ENCODE data around the gene ELN.

Gene ELN

GRCh38 chr7:74064696-74065095 is 36.7 kb downstream of the ELN start:
- Histone ChIP-seq H4K5ac (ENCODE audit: low read length) (no peak overlapping the region), H3K36me3 (ENCODE audit: control insufficient read depth, insufficient read depth, low read length) (no peaks in the 10 kb centered on the region), H3K56ac (ENCODE audit: low read length) (no peak overlapping the region), H3K4me3 (ENCODE audit: low read length) (no peak overlapping the region), H3K27ac (ENCODE audit: low read depth, low read length) (no peak overlapping the region), H2AK5ac (ENCODE audit: low read length) (no peak overlapping the region), H3K79me2 (ENCODE audit: control insufficient read depth, insufficient read depth, low read length) (no peaks in the 10 kb centered on the region), H2BK15ac (replicated peaks; ENCODE audit: low read depth) (no peak overlapping the region), H2BK5ac (ENCODE audit: low read length) (no peak overlapping the region), H3K4me2 (ENCODE audit: low read length) (no peak overlapping the region), H3K23ac (ENCODE audit: low read length) (no peak overlapping the region), H3K79me1 (ENCODE audit: low read length) (no peaks in the 10 kb centered on the region), H2BK120ac (ENCODE audit: low read depth, low read length) (no peak overlapping the region), H3K4me1 (ENCODE audit: control insufficient read depth, low read depth, low read length) (no peaks in the 10 kb centered on the region), H3K9ac (ENCODE audit: low read length) (no peak overlapping the region), H3K18ac (ENCODE audit: low read length) (no peak overlapping the region), H4K8ac (ENCODE audit: low read depth, low read length) (no peak overlapping the region), H3K27me3 (ENCODE audit: insufficient read depth, low read length, poor library complexity) (no peaks in the 10 kb centered on the region), H3K4ac (ENCODE audit: low read depth, low read length) (no peak overlapping the region)
- DNase-seq, result no peak
- no CpG with 5 or more reads among the region's 4 CpGs for WGBS (ENCODE audit: extremely low coverage, insufficient coverage, low lambda C conversion rate)

- Histone ChIP-seq H2BK5ac (ENCODE audit: low read length) (no peak overlapping the region), H3K56ac (ENCODE audit: low read length) (no peak overlapping the region), H3K4me3 (ENCODE audit: low read length) (no peak overlapping the region), H2BK15ac (replicated peaks; ENCODE audit: low read depth) (no peak overlapping the region), H4K8ac (ENCODE audit: low read depth, low read length) (no peak overlapping the region), H3K36me3 (ENCODE audit: control insufficient read depth, insufficient read depth, low read length) (no peaks in the 10 kb centered on the region), H3K79me2 (ENCODE audit: control insufficient read depth, insufficient read depth, low read length) (no peaks in the 10 kb centered on the region), H3K27me3 (ENCODE audit: insufficient read depth, low read length, poor library complexity) (no peaks in the 10 kb centered on the region), H4K5ac (ENCODE audit: low read length) (no peak overlapping the region), H2AK5ac (ENCODE audit: low read length) (no peak overlapping the region), H3K4me1 (ENCODE audit: control insufficient read depth, low read depth, low read length) (no peaks in the 10 kb centered on the region), H3K4ac (ENCODE audit: low read depth, low read length) (no peak overlapping the region), H3K79me1 (ENCODE audit: low read length) (no peaks in the 10 kb centered on the region), H3K4me2 (ENCODE audit: low read length) (no peak overlapping the region), H3K18ac (ENCODE audit: low read length) (no peak overlapping the region), H3K27ac (ENCODE audit: low read depth, low read length) (no peak overlapping the region), H2BK120ac (ENCODE audit: low read depth, low read length) (no peak overlapping the region), H3K23ac (ENCODE audit: low read length) (no peak overlapping the region), H3K9ac (ENCODE audit: low read length) (no peak overlapping the region)
- no peak for DNase-seq
- no CpG with 5 or more reads among the region's 3 CpGs for WGBS (ENCODE audit: extremely low coverage, insufficient coverage, low lambda C conversion rate)
Observed at GRCh38 chr7:74066626-74067025, 38.7 kb downstream of the ELN start.

GRCh38 chr7:74068378-74069085 is 40.6 kb downstream of the ELN start:
- no peak overlapping the region for H3K23ac ChIP-seq (ENCODE audit: low read length)
- no peak overlapping the region for H2AK5ac ChIP-seq (ENCODE audit: low read length)
- H4K8ac ChIP-seq (ENCODE audit: low read depth, low read length), result no peak overlapping the region
- no peak overlapping the region for H2BK5ac ChIP-seq (ENCODE audit: low read length)
- H3K9ac ChIP-seq (ENCODE audit: low read length), result no peak overlapping the region
- H3K4me3 ChIP-seq (ENCODE audit: low read length), result no peak overlapping the region
- H3K36me3 ChIP-seq (ENCODE audit: control insufficient read depth, insufficient read depth, low read length), result no peaks in the 10 kb centered on the region
- H3K4ac ChIP-seq (ENCODE audit: low read depth, low read length), result no peak overlapping the region
- no peak for DNase-seq
- H3K27me3 ChIP-seq (ENCODE audit: insufficient read depth, low read length, poor library complexity), result no peaks in the 10 kb centered on the region
- no peak overlapping the region for H3K4me2 ChIP-seq (ENCODE audit: low read length)
- H4K5ac ChIP-seq (ENCODE audit: low read length), result no peak overlapping the region
- peak overlapping the region; percentile 10 for H3K56ac ChIP-seq (ENCODE audit: low read length)
- H2BK120ac ChIP-seq (ENCODE audit: low read depth, low read length), result no peak overlapping the region
- H3K79me2 ChIP-seq (ENCODE audit: control insufficient read depth, insufficient read depth, low read length), result no peaks in the 10 kb centered on the region
- H3K27ac ChIP-seq (ENCODE audit: low read depth, low read length), result no peak overlapping the region
- H3K4me1 ChIP-seq (ENCODE audit: control insufficient read depth, low read depth, low read length), result no peaks in the 10 kb centered on the region
- WGBS (ENCODE audit: extremely low coverage, insufficient coverage, low lambda C conversion rate), result no CpG with 5 or more reads among the region's 20 CpGs
- no peak overlapping the region for H3K18ac ChIP-seq (ENCODE audit: low read length)
- H3K79me1 ChIP-seq (ENCODE audit: low read length), result no peaks in the 10 kb centered on the region
- no peak overlapping the region for H2BK15ac ChIP-seq (replicated peaks; ENCODE audit: low read depth)

- no peak overlapping the region for H3K9ac ChIP-seq (ENCODE audit: low read length)
- no peak overlapping the region for H2AK5ac ChIP-seq (ENCODE audit: low read length)
- no peak overlapping the region for H3K27ac ChIP-seq (ENCODE audit: low read depth, low read length)
- H3K4me1 ChIP-seq (ENCODE audit: control insufficient read depth, low read depth, low read length), result no peaks in the 10 kb centered on the region
- no peak overlapping the region for H4K5ac ChIP-seq (ENCODE audit: low read length)
- H3K23ac ChIP-seq (ENCODE audit: low read length), result no peak overlapping the region
- H2BK5ac ChIP-seq (ENCODE audit: low read length), result no peak overlapping the region
- no peak overlapping the region for H3K4me2 ChIP-seq (ENCODE audit: low read length)
- H3K4ac ChIP-seq (ENCODE audit: low read depth, low read length), result no peak overlapping the region
- no CpG with 5 or more reads among the region's 16 CpGs for WGBS (ENCODE audit: extremely low coverage, insufficient coverage, low lambda C conversion rate)
- no peak for DNase-seq
- no peak overlapping the region for H3K56ac ChIP-seq (ENCODE audit: low read length)
- no peaks in the 10 kb centered on the region for H3K79me1 ChIP-seq (ENCODE audit: low read length)
- H3K79me2 ChIP-seq (ENCODE audit: control insufficient read depth, insufficient read depth, low read length), result no peaks in the 10 kb centered on the region
- H2BK15ac ChIP-seq (replicated peaks; ENCODE audit: low read depth), result no peak overlapping the region
- no peak overlapping the region for H3K18ac ChIP-seq (ENCODE audit: low read length)
- no peak overlapping the region for H3K4me3 ChIP-seq (ENCODE audit: low read length)
- H3K36me3 ChIP-seq (ENCODE audit: control insufficient read depth, insufficient read depth, low read length), result no peaks in the 10 kb centered on the region
- H3K27me3 ChIP-seq (ENCODE audit: insufficient read depth, low read length, poor library complexity), result no peaks in the 10 kb centered on the region
- no peak overlapping the region for H4K8ac ChIP-seq (ENCODE audit: low read depth, low read length)
- no peak overlapping the region for H2BK120ac ChIP-seq (ENCODE audit: low read depth, low read length)
Observed at GRCh38 chr7:74069086-74069541, 41.1 kb downstream of the ELN start.

GRCh38 chr7:74069790-74070618 is 42.0 kb downstream of the ELN start:
- Histone ChIP-seq H3K4me1 (ENCODE audit: control insufficient read depth, low read depth, low read length) (no peaks in the 10 kb centered on the region), H3K36me3 (ENCODE audit: control insufficient read depth, insufficient read depth, low read length) (no peaks in the 10 kb centered on the region), H3K27me3 (ENCODE audit: insufficient read depth, low read length, poor library complexity) (no peaks in the 10 kb centered on the region), H3K23ac (ENCODE audit: low read length) (no peak overlapping the region), H3K4ac (ENCODE audit: low read depth, low read length) (no peak overlapping the region), H3K79me1 (ENCODE audit: low read length) (no peaks in the 10 kb centered on the region), H3K27ac (ENCODE audit: low read depth, low read length) (no peak overlapping the region), H2BK5ac (ENCODE audit: low read length) (no peak overlapping the region), H3K18ac (ENCODE audit: low read length) (no peak overlapping the region), H4K8ac (ENCODE audit: low read depth, low read length) (no peak overlapping the region), H2BK15ac (replicated peaks; ENCODE audit: low read depth) (no peak overlapping the region), H4K5ac (ENCODE audit: low read length) (no peak overlapping the region), H3K79me2 (ENCODE audit: control insufficient read depth, insufficient read depth, low read length) (no peaks in the 10 kb centered on the region), H2BK120ac (ENCODE audit: low read depth, low read length) (no peak overlapping the region), H3K56ac (ENCODE audit: low read length) (no peak overlapping the region), H2AK5ac (ENCODE audit: low read length) (no peak overlapping the region), H3K4me2 (ENCODE audit: low read length) (no peak overlapping the region), H3K4me3 (ENCODE audit: low read length) (no peak overlapping the region), H3K9ac (ENCODE audit: low read length) (no peak overlapping the region)
- no peak for DNase-seq
- no CpG with 5 or more reads among the region's 11 CpGs for WGBS (ENCODE audit: extremely low coverage, insufficient coverage, low lambda C conversion rate)

Measured in mesendoderm (in vitro differentiated cells).